ENCODE measurements around the gene RGS10.
"Not testable (repeated sequence)": the region's sequence is repeated elsewhere in the genome, so short reads cannot be mapped to it uniquely, and the experiment has no call there.

DNA sequence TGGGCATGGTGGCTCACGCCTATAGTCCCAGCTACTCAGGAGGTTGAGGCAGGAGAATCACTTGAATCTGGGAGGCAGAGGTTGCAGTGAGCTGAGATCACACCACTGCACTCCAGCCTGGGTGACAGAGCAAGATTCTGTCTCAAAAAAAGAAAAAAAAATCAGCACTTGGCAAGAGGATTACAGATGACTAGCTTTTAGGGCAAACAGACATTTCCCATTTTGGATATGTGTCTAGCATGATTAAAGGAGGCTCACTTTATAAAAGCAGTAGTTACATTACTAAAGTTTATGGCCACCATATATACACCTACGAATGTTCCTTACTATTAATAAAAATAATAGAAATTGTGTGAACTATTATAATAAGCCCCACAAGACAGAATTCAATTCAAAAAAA lies 13.6 kb upstream of the RGS10 start:
- not testable (repeated sequence) for TF ChIP-seq CTCF, POLR2A (IDR thresholded peaks at IDR 0.05)
